Stomach (tissue), 4 donors: ENCODE data around the gene CTIF.

Experiments
- POLR2A ChIP-seq, 4 donors: fragments of 450-650 bp; IDR thresholded peaks; one replicate each; pipeline ENCODE4 v1.6.1; 2016; ENCODE audit warnings: antibody characterized with exemption in 4 of 4, control low read depth in 2 of 4, mild to moderate bottlenecking in 1 of 4, moderate library complexity in 1 of 4
- TF ChIP-seq, protein P1 (sequence below), 7 experiments: fragments of 450-650 bp in 4 of 7; fragments of 200-600 bp in 3 of 7; sonication (generic) in 3 of 7; IDR thresholded peaks; one replicate each; pipeline ENCODE4 v1.5.1; 2016 to 2019; ENCODE audit warnings: antibody characterized with exemption in 7 of 7, control low read depth in 2 of 7, mild to moderate bottlenecking in 1 of 7

GRCh38 chr18:48683197-48683596, 144.4 kb downstream of the CTIF start:
- TF ChIP-seq, protein P1, sequence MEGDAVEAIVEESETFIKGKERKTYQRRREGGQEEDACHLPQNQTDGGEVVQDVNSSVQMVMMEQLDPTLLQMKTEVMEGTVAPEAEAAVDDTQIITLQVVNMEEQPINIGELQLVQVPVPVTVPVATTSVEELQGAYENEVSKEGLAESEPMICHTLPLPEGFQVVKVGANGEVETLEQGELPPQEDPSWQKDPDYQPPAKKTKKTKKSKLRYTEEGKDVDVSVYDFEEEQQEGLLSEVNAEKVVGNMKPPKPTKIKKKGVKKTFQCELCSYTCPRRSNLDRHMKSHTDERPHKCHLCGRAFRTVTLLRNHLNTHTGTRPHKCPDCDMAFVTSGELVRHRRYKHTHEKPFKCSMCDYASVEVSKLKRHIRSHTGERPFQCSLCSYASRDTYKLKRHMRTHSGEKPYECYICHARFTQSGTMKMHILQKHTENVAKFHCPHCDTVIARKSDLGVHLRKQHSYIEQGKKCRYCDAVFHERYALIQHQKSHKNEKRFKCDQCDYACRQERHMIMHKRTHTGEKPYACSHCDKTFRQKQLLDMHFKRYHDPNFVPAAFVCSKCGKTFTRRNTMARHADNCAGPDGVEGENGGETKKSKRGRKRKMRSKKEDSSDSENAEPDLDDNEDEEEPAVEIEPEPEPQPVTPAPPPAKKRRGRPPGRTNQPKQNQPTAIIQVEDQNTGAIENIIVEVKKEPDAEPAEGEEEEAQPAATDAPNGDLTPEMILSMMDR (IDR thresholded peaks at IDR 0.05): no peak
- TF ChIP-seq POLR2A (IDR thresholded peaks at IDR 0.05): no peak
